ENCODE measurements around the gene SNRPA. TPM values are rescaled to one million over a fixed set of nuclear protein-coding genes. Genes with fewer than 3 reads are reported as not detected.

Gene SNRPA
- total and polyA plus RNA-seq, 2 of the 13 experiments (the other 11 are each of a cell fraction or from before 2014, with no cell fraction given), result 59.6 to 162 TPM

- TF ChIP-seq RAD21 (CRISPR knock-in tag; IDR thresholded peaks at IDR 0.05), result peak; percentile 53; the same call in 1 of the 2 replicates
- TF ChIP-seq JDP2 (CRISPR knock-in tag; IDR thresholded peaks at IDR 0.05; ENCODE audit: borderline replicate concordance), result no peak
- peak; percentile 83 for TF ChIP-seq ZBED4 (CRISPR knock-in tag; IDR thresholded peaks at IDR 0.05; ENCODE audit: borderline replicate concordance)
- no peak for TF ChIP-seq E2F5 (CRISPR knock-in tag; conservative IDR thresholded peaks at IDR 0.05)
- TF ChIP-seq POLR2AphosphoS5 (IDR thresholded peaks at IDR 0.05; ENCODE audit: low read depth, low read length), result peak; percentile 58
- peak; percentile 77 for TF ChIP-seq TAF15 (IDR thresholded peaks at IDR 0.05; ENCODE audit: low read depth, low read length, poor library complexity, severe bottlenecking)
- no peak for TF ChIP-seq PAX8 (CRISPR knock-in tag; IDR thresholded peaks at IDR 0.05; ENCODE audit: borderline replicate concordance)
- no peak for TF ChIP-seq ZSCAN25 (CRISPR knock-in tag; IDR thresholded peaks at IDR 0.05)
- TF ChIP-seq ASH2L (IDR thresholded peaks at IDR 0.05; ENCODE audit: insufficient read length, low read depth, low read length), result peak; percentile 71
- peak; percentile 42; the same call in 1 of the 2 replicates for TF ChIP-seq MED1 (CRISPR knock-in tag; IDR thresholded peaks at IDR 0.05)
- no peak for TF ChIP-seq ZNF337 (CRISPR knock-in tag; IDR thresholded peaks at IDR 0.05; ENCODE audit: borderline replicate concordance, low read depth)
- 0 out of 2 replicates have a peak, but pooled peaks have one; percentile 44 for TF ChIP-seq ZBTB3 (CRISPR knock-in tag; IDR thresholded peaks at IDR 0.05; ENCODE audit: borderline replicate concordance, low read depth)
- no peak for TF ChIP-seq FOXP1 (IDR thresholded peaks at IDR 0.05)
- 0 out of 2 replicates have a peak, but pooled peaks have one; percentile 6 for TF ChIP-seq FOXP1 (CRISPR knock-in tag; IDR thresholded peaks at IDR 0.05)
- TF ChIP-seq ZNF503 (CRISPR knock-in tag; IDR thresholded peaks at IDR 0.05), result no peak
- no peak for TF ChIP-seq ZNF281 (CRISPR knock-in tag; IDR thresholded peaks at IDR 0.05; ENCODE audit: borderline replicate concordance)
- TF ChIP-seq CHD4 (IDR thresholded peaks at IDR 0.05; ENCODE audit: borderline replicate concordance, low read length), result peak; percentile 61; the same call in 1 of the 2 replicates
- 0 out of 2 replicates have a peak, but pooled peaks have one; percentile 30 for TF ChIP-seq FOXA3 (CRISPR knock-in tag; IDR thresholded peaks at IDR 0.05)
- no peak for TF ChIP-seq SOX5 (CRISPR knock-in tag; IDR thresholded peaks at IDR 0.05; ENCODE audit: borderline replicate concordance)
Observed at GRCh38 chr19:40716482-40717324, 34.3 kb upstream of the SNRPA start, which contains the start of the genes COQ8B and ITPKC (continued).

All from HepG2 (cell line).